Measurements from ENCODE around the gene FAF1. TPM values are rescaled to one million over a fixed set of nuclear protein-coding genes. Genes with fewer than 3 reads are reported as not detected.

FAF1 gene
- total and polyA plus RNA-seq, 4 donors: 52.9 to 66.9 (median 61.6) TPM

DNA sequence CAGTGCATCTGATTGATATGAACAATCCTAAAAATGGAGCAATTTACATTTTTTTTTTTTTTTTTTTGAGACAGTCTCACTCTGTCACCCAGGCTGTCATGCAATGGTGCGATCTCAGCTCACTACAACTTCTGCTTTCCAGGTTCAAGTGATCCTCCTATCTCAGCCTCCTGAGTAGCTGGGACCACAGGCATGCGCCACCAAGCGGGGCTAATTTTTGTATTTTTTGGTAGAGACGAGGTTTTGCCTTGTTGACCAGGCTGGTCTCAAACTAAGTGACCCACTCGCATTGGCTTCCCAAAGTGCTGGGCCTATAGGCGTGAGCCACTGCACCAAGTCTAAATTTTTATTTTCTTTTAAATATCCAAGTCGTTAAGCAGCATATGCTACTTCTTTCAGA is 109.0 kb downstream of the FAF1 start:
- no peak overlapping the region for H3K4me3 ChIP-seq (ENCODE audit: low read depth, low read length)
- H3K27ac ChIP-seq (ENCODE audit: low read depth, low read length): no peak overlapping the region
- H3K36me3 ChIP-seq (ENCODE audit: control insufficient read depth, insufficient read depth, low read length): no peaks in the 10 kb centered on the region
- peaks cover 1% of the 10 kb centered on the region for H3K9me3 ChIP-seq (ENCODE audit: control insufficient read depth, insufficient read depth, low read length)
- H3K27me3 ChIP-seq (ENCODE audit: control insufficient read depth, insufficient read depth, low read length): no peaks in the 10 kb centered on the region
- WGBS (ENCODE audit: insufficient coverage): 100% methylated on average over 1 of the region's 7 CpGs
- no peak for DNase-seq (ENCODE audit: low read depth in 4 of 6, low spot score in 6 of 6)
- H3K4me1 ChIP-seq (ENCODE audit: control insufficient read depth, insufficient read depth, low read length): no peaks in the 10 kb centered on the region

DNA sequence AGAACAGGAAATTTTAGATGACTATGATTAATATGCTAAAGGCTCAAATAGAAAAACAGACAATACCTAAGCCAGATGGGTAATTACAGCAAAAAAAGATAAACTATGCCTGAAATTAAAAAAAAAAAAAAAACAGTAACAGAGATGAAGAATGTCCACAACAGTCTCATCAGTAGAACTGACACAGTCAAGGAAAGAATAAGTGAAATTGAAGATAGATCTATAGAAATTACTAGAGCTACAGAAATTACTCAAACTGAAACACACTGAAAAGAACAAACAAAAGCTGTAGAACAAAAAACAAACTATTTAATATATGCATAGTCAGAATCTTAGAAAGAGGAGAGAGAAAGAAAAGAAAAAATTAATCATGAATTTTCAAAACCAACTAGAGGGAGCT is 112.8 kb downstream of the FAF1 start:
- H3K27ac ChIP-seq (ENCODE audit: low read depth, low read length): no peak overlapping the region
- H3K4me1 ChIP-seq (ENCODE audit: control insufficient read depth, insufficient read depth, low read length): no peaks in the 10 kb centered on the region
- no peaks in the 10 kb centered on the region for H3K27me3 ChIP-seq (ENCODE audit: control insufficient read depth, insufficient read depth, low read length)
- H3K9me3 ChIP-seq (ENCODE audit: control insufficient read depth, insufficient read depth, low read length): peaks cover 1% of the 10 kb centered on the region
- no peaks in the 10 kb centered on the region for H3K36me3 ChIP-seq (ENCODE audit: control insufficient read depth, insufficient read depth, low read length)
- H3K4me3 ChIP-seq (ENCODE audit: low read depth, low read length): no peak overlapping the region
- no peak for DNase-seq (ENCODE audit: low read depth in 4 of 6, low spot score in 6 of 6)

DNA sequence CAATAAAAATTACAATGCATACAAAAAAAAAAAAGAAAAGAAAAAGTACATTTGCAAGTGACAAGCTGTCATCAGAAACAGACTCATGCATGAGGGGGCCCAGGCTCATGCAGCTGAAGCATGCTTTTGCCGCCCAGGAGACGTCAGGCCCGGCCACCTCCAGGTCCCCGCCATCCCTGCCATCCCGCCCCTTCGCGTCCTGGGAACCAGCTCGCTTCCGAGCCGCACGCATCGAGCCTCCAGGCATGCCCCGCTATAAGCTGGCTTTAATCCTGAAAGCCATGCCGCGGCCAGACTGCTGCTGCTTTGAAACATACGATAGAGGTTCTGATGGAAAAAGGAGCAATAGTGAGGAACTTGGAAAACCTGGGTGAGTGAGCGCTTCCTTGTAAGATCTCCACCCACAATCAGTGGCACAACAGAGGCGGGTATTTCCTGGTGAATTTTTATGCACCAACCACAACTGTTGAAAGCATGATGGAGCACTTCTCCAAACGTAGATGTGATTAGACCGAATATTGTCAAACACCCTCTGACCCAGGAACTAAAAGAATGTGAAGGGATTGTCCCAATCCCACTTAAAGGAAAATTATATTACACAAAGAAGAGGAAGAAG is 113.7 kb downstream of the FAF1 start:
- no peaks in the 10 kb centered on the region for H3K36me3 ChIP-seq (ENCODE audit: control insufficient read depth, insufficient read depth, low read length)
- no peak for DNase-seq (ENCODE audit: low read depth in 4 of 6, low spot score in 6 of 6)
- peaks cover 1% of the 10 kb centered on the region for H3K9me3 ChIP-seq (ENCODE audit: control insufficient read depth, insufficient read depth, low read length)
- H3K27me3 ChIP-seq (ENCODE audit: control insufficient read depth, insufficient read depth, low read length): no peaks in the 10 kb centered on the region
- H3K4me3 ChIP-seq (ENCODE audit: low read depth, low read length): no peak overlapping the region
- 96% methylated on average over 17 of the region's 20 CpGs for WGBS (ENCODE audit: insufficient coverage)
- H3K4me1 ChIP-seq (ENCODE audit: control insufficient read depth, insufficient read depth, low read length): no peaks in the 10 kb centered on the region
- no peak overlapping the region for H3K27ac ChIP-seq (ENCODE audit: low read depth, low read length)

DNA sequence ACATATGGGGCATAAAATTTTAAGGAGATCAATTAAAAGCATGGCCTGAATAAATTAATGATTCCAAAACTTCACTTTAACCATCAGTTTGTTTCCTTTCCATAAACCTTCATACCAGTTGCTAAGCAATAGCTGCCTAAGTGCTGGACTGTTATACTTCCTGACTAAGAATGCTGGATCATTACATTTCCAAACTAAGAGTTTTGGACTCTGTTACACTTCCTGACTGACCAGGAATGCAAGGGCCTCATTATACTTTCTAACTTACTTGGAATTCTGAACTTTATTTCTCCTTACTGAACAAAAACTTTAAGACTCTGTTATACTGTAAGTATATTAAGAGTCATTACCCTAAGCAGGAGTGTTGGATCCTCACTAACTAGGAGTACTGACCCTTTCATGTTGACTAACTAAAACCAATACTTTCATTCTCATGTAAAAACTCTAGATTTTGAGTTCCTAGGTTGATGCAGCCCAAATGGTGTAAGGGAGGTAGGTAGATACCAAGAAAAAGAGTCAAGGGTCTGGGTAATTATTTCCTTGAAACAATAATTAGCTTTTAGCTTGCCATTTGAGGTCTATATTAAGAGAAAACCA is 118.2 kb downstream of the FAF1 start:
- Histone ChIP-seq H3K36me3 (ENCODE audit: control insufficient read depth, insufficient read depth, low read length) (no peaks in the 10 kb centered on the region), H3K4me1 (ENCODE audit: control insufficient read depth, insufficient read depth, low read length) (no peaks in the 10 kb centered on the region), H3K27ac (ENCODE audit: low read depth, low read length) (no peak overlapping the region), H3K4me3 (ENCODE audit: low read depth, low read length) (no peak overlapping the region), H3K27me3 (ENCODE audit: control insufficient read depth, insufficient read depth, low read length) (no peaks in the 10 kb centered on the region), H3K9me3 (ENCODE audit: control insufficient read depth, insufficient read depth, low read length) (no peaks in the 10 kb centered on the region)
- peak in 1 of 6 donors; percentile 23 for DNase-seq (ENCODE audit: low read depth in 4 of 6, low spot score in 6 of 6)

DNA sequence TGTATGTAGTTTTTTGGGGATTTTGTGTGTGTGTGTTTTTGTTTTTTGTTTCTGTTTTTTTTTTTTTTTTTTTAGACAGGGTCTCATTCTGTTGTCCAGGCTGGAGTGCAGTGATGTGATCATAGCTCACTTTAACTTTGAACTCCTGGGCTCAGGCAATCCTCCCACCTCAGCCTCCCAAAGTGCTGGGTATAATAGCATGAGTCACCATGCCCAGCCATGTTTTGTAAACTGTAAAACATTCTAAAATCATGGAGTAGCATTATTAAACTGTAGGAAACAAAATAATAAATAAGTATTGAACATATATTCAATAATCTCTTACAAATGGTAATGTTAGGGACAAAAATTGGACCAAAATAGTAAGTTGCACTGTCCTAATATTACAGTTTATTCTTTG is 124.0 kb downstream of the FAF1 start:
- no peak overlapping the region for H3K27ac ChIP-seq (ENCODE audit: low read depth, low read length)
- no peaks in the 10 kb centered on the region for H3K27me3 ChIP-seq (ENCODE audit: control insufficient read depth, insufficient read depth, low read length)

DNA sequence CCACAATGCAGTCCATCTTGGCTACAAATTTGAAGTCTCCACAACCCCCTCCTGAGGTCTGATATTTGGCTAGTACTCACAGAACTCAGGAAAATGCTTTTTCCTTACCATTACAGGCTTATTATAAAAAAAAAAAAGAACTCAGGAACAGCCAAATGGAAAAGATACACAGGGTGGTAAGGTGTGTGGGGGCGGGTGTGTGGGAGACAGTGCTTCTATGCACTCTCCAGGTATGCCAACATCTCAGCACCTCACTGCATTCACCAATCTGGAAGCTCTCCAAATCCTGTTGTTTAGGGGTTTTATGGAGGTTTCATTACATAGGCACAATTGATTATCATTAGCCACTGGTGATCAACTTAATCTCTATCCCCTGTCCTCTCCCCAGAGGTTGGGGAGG is 126.9 kb downstream of the FAF1 start:
- Histone ChIP-seq H3K4me3 (ENCODE audit: low read depth, low read length) (no peak overlapping the region), H3K4me1 (ENCODE audit: control insufficient read depth, insufficient read depth, low read length) (no peaks in the 10 kb centered on the region), H3K36me3 (ENCODE audit: control insufficient read depth, insufficient read depth, low read length) (no peaks in the 10 kb centered on the region), H3K9me3 (ENCODE audit: control insufficient read depth, insufficient read depth, low read length) (no peaks in the 10 kb centered on the region), H3K27me3 (ENCODE audit: control insufficient read depth, insufficient read depth, low read length) (no peaks in the 10 kb centered on the region), H3K27ac (ENCODE audit: low read depth, low read length) (no peak overlapping the region)
- WGBS (ENCODE audit: insufficient coverage): no CpG with 5 or more reads among the region's 1 CpG
- no peak for DNase-seq (ENCODE audit: low read depth in 4 of 6, low spot score in 6 of 6)

More for the DNA sequence above, 124.0 kb downstream of the FAF1 start:
- Histone ChIP-seq H3K9me3 (ENCODE audit: control insufficient read depth, insufficient read depth, low read length) (no peaks in the 10 kb centered on the region), H3K4me3 (ENCODE audit: low read depth, low read length) (no peak overlapping the region), H3K36me3 (ENCODE audit: control insufficient read depth, insufficient read depth, low read length) (no peaks in the 10 kb centered on the region), H3K4me1 (ENCODE audit: control insufficient read depth, insufficient read depth, low read length) (no peaks in the 10 kb centered on the region)
- DNase-seq (ENCODE audit: low read depth in 4 of 6, low spot score in 6 of 6): no peak

DNA sequence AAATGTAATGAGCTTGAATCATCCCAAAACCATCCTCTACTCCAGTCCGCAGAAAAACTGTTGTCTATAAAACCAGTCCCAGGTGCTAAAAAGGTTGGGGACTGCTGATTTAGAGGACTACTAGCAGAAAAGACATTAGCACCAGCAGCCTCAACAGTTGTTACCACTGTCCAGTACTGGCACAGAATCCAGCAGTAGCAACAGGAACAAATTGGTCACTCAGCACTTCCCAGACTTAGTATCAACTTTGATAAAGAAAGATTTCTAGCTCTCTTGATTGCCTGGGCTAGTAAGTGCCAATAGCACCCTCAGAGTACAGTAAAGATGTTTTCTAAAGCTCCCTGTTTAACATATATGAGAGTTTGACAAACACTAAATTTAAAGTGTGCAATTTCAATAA is 127.9 kb downstream of the FAF1 start:
- WGBS (ENCODE audit: insufficient coverage): no CpG with 5 or more reads among the region's 1 CpG
- no peak overlapping the region for H3K27ac ChIP-seq (ENCODE audit: low read depth, low read length)
- DNase-seq (ENCODE audit: low read depth in 4 of 6, low spot score in 6 of 6): no peak
- no peaks in the 10 kb centered on the region for H3K36me3 ChIP-seq (ENCODE audit: control insufficient read depth, insufficient read depth, low read length)
- no peak overlapping the region for H3K4me3 ChIP-seq (ENCODE audit: low read depth, low read length)
- no peaks in the 10 kb centered on the region for H3K27me3 ChIP-seq (ENCODE audit: control insufficient read depth, insufficient read depth, low read length)
- H3K9me3 ChIP-seq (ENCODE audit: control insufficient read depth, insufficient read depth, low read length): no peaks in the 10 kb centered on the region
- no peaks in the 10 kb centered on the region for H3K4me1 ChIP-seq (ENCODE audit: control insufficient read depth, insufficient read depth, low read length)

DNA sequence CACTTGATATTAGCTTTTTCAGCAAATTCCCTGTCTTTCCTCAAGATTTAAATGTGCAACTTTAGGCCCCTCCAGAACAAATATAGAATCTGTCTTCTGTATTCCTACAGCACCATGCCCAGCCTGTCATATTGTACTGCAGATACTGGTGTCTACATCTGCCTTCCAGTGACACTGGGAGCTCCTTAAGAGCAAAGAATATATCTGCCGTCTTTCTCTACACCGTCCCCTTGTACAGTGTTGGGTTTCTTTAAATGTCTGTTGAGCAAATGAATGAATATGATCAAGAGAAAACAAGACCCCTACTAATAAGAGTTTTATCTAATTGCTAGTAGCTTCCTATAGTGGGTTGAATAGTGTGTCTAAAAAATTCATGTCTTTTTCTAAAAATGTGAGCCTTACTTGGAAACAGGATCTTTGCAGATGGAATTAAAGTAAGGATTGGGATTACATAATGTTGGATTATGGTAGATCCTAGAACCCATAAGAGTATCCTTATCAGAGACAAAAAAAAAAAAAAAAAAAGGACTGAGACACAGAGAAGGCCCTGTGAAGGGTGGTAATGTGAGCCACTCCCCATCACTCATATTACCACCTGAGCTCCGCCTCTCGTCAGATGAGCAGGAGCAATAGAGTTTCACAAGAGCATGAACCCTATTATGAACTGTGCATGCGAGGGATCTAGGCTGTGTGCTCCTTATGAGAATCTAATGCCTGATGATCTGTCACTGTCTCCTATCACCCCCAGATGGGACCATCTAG is 128.6 kb downstream of the FAF1 start:
- Histone ChIP-seq H3K4me3 (ENCODE audit: low read depth, low read length) (no peak overlapping the region), H3K9me3 (ENCODE audit: control insufficient read depth, insufficient read depth, low read length) (no peaks in the 10 kb centered on the region), H3K4me1 (ENCODE audit: control insufficient read depth, insufficient read depth, low read length) (no peaks in the 10 kb centered on the region), H3K27me3 (ENCODE audit: control insufficient read depth, insufficient read depth, low read length) (no peaks in the 10 kb centered on the region), H3K36me3 (ENCODE audit: control insufficient read depth, insufficient read depth, low read length) (no peaks in the 10 kb centered on the region), H3K27ac (ENCODE audit: low read depth, low read length) (no peak overlapping the region)
- DNase-seq (ENCODE audit: low read depth in 4 of 6, low spot score in 6 of 6): no peak
- WGBS (ENCODE audit: insufficient coverage): 92% methylated on average over 2 of the region's 5 CpGs

DNA sequence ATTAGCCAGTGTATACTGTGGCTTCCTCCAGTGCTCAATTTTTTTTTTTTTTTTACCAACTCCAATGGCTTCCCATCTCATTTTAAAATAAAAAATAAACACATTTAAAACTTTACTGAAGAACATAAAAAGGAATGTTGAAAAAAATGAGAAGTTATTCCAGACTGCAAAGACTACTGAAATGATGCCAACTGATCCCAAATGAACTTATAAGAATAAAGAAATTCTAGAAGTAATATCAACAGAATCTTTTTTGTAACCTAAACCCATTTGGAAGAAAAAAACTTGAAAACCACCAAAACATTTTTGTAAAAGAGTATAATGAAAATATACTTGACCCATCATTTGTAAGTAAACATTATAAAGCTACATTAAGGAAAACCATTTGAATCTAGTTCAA is 129.4 kb downstream of the FAF1 start:
- Histone ChIP-seq H3K4me1 (ENCODE audit: control insufficient read depth, insufficient read depth, low read length) (no peaks in the 10 kb centered on the region), H3K4me3 (ENCODE audit: low read depth, low read length) (no peak overlapping the region), H3K36me3 (ENCODE audit: control insufficient read depth, insufficient read depth, low read length) (no peaks in the 10 kb centered on the region), H3K27ac (ENCODE audit: low read depth, low read length) (no peak overlapping the region), H3K27me3 (ENCODE audit: control insufficient read depth, insufficient read depth, low read length) (no peaks in the 10 kb centered on the region), H3K9me3 (ENCODE audit: control insufficient read depth, insufficient read depth, low read length) (no peaks in the 10 kb centered on the region)
- DNase-seq (ENCODE audit: low read depth in 4 of 6, low spot score in 6 of 6): no peak

All from spinal cord (tissue), 10 donors.